Lung (tissue), 12 donors: ENCODE measurements around the gene PCDHGA7. TPM values are rescaled to one million over a fixed set of nuclear protein-coding genes. Genes with fewer than 3 reads are reported as not detected.

Experiments
- ATAC-seq: fragments of 200-7000 bp; cut with Tn5 transposase; one replicate; pipeline ENCODE4 v1.9.1; 2020; ENCODE audit warnings: moderate number of reproducible peaks; ENCODE audit not compliant: insufficient read depth, low FRiP score
- DNase-seq, 3 donors: peaks; one replicate each; pipeline ENCODE4 v3.0.0-alpha.2; 2013 to 2017
- H3K27ac ChIP-seq, 2 donors: one replicate each; pipeline ENCODE4 v1.5.1; 2013; ENCODE audit warnings: mild to moderate bottlenecking in 2 of 2, moderate library complexity in 2 of 2, control low read depth in 1 of 2, inconsistent platforms in 1 of 2, low read depth in 1 of 2, low read length in 1 of 2
- H3K27me3 ChIP-seq, 3 donors: one replicate each; pipeline ENCODE4 v1.5.1; 2013; ENCODE audit warnings: low read length in 2 of 3; ENCODE audit not compliant: control insufficient read depth in 3 of 3, insufficient read depth in 3 of 3
- H3K36me3 ChIP-seq, 4 donors: one replicate each; pipeline ENCODE4 v1.5.1; 2013; ENCODE audit warnings: low read length in 4 of 4, mild to moderate bottlenecking in 1 of 4, moderate library complexity in 1 of 4; ENCODE audit not compliant: control insufficient read depth in 4 of 4, insufficient read depth in 4 of 4
- H3K4me1 ChIP-seq, 5 donors: one replicate each; pipeline ENCODE4 v1.5.1; 2013; ENCODE audit warnings: low read length in 5 of 5, mild to moderate bottlenecking in 2 of 5, moderate library complexity in 1 of 5; ENCODE audit not compliant: control insufficient read depth in 5 of 5, insufficient read depth in 5 of 5
- H3K4me3 ChIP-seq: one replicate; pipeline ENCODE4 v1.5.1; 2013; ENCODE audit warnings: mild to moderate bottlenecking, control low read depth, moderate library complexity
- H3K9ac ChIP-seq, 2 donors: one replicate each; pipeline ENCODE4 v1.5.1; 2013; ENCODE audit warnings: low read length in 2 of 2, control low read depth in 1 of 2; ENCODE audit not compliant: insufficient read depth in 1 of 2
- H3K9me3 ChIP-seq, 4 donors: one replicate each; pipeline ENCODE4 v1.5.1; 2013; ENCODE audit warnings: low read length in 3 of 4, mild to moderate bottlenecking in 1 of 4, moderate library complexity in 1 of 4; ENCODE audit not compliant: control insufficient read depth in 4 of 4, insufficient read depth in 3 of 4
- WGBS, 2 donors: extraction: QIAGEN DNeasy Blood & Tissue Kit; methylation state at CpG; one replicate each; pipeline ENCODE4 v1.1.7; 2013; 5-methylcytosine and 5-hydroxymethylcytosine counted together
- polyA plus RNA-seq, 2 donors: library from polyadenylated mRNA; stranded (reverse); fragments of 200-250 nt; gene quantifications; one replicate each; pipeline ENCODE4 v1.2.1, GENCODE V29; 2013
- total RNA-seq, 2 donors: library from RNA; depleted of rRNA in 1 of 2; stranded (reverse); fragments of >200 nt in 1 of 2; gene quantifications; one replicate each; pipeline ENCODE4 v1.2.1, GENCODE V29; 2014 to 2021
- TF ChIP-seq, protein P1 (sequence below): IDR thresholded peaks from 2 replicates; pipeline ENCODE4 v1.5.1; 2012; ENCODE audit warnings: mild to moderate bottlenecking; ENCODE audit errors: control extremely low read depth, extremely low read depth
- donor health status: control.
- donor health status: control.
- donor health status: Bipolar disorder and iron deficiency.
- donor health status: healthy.
- donor health status: DM: yes; HTN: yes; CAD: no.

The PCDHGA7 gene
- total and polyA plus RNA-seq, 4 donors, result 0.23 to 6.3 (median 1.6) TPM

DNA sequence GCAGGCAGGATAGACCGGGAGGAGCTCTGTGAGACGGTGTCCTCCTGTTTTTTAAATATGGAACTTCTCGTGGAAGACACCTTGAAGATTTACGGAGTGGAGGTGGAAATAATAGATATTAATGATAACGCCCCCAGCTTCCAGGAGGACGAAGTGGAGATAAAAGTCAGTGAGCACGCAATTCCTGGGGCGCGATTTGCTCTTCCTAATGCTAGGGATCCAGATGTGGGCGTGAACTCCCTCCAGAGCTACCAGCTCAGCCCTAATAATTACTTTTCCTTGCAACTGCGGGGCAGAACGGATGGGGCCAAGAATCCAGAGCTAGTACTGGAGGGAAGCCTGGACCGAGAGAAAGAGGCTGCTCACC is 38.9 kb downstream of the PCDHGA7 start:
- TF ChIP-seq, protein P1, sequence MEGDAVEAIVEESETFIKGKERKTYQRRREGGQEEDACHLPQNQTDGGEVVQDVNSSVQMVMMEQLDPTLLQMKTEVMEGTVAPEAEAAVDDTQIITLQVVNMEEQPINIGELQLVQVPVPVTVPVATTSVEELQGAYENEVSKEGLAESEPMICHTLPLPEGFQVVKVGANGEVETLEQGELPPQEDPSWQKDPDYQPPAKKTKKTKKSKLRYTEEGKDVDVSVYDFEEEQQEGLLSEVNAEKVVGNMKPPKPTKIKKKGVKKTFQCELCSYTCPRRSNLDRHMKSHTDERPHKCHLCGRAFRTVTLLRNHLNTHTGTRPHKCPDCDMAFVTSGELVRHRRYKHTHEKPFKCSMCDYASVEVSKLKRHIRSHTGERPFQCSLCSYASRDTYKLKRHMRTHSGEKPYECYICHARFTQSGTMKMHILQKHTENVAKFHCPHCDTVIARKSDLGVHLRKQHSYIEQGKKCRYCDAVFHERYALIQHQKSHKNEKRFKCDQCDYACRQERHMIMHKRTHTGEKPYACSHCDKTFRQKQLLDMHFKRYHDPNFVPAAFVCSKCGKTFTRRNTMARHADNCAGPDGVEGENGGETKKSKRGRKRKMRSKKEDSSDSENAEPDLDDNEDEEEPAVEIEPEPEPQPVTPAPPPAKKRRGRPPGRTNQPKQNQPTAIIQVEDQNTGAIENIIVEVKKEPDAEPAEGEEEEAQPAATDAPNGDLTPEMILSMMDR, result no peak
- Histone ChIP-seq H3K4me1 (peaks cover 0 to 3% (median 0%) of the 10 kb centered on the region in 5 donors), H3K4me3 (no peak overlapping the region), H3K27ac (no peak overlapping the region), H3K9ac (no peak overlapping the region), H3K27me3 (peaks cover 0 to 4% (median 0%) of the 10 kb centered on the region in 3 donors), H3K36me3 (peaks cover 0 to 39% (median under 1%) of the 10 kb centered on the region in 4 donors), H3K9me3 (peaks cover 5 to 53% (median 38%) of the 10 kb centered on the region in 4 donors)
- 8 to 14% methylated on average over 13 of the region's 13 CpGs for WGBS, 2 donors
- DNase-seq (no peak), ATAC-seq (no peak)

- H3K9me3 ChIP-seq, result peaks cover 5 to 59% (median 44%) of the 10 kb centered on the region in 4 donors
- TF ChIP-seq, protein P1, result no peak
- H3K27ac ChIP-seq, result no peak overlapping the region
- H3K27me3 ChIP-seq, result peaks cover 0 to 4% (median 0%) of the 10 kb centered on the region in 3 donors
- 20 to 27% methylated on average over 40 to 42 of the region's 42 CpGs for WGBS, 2 donors
- H3K4me3 ChIP-seq, result no peak overlapping the region
- no peak overlapping the region for H3K9ac ChIP-seq
- ATAC-seq, result no peak
- no peak for DNase-seq
- H3K36me3 ChIP-seq, result peaks cover 0 to 50% (median under 1%) of the 10 kb centered on the region in 4 donors
- peaks cover 0 to 3% (median 0%) of the 10 kb centered on the region in 5 donors for H3K4me1 ChIP-seq
Observed at GRCh38 chr5:141422742-141423291, 40.3 kb downstream of the PCDHGA7 start.

GRCh38 chr5:141427783-141428426 is 45.4 kb downstream of the PCDHGA7 start:
- peaks cover 0 to 5% (median 0%) of the 10 kb centered on the region in 5 donors for H3K4me1 ChIP-seq
- H3K27me3 ChIP-seq, result no peaks in the 10 kb centered on the region
- no peak overlapping the region for H3K4me3 ChIP-seq
- TF ChIP-seq, protein P1, result no peak
- 49 to 53% methylated on average over 53 of the region's 53 CpGs for WGBS, 2 donors
- H3K36me3 ChIP-seq, result peaks cover 0 to 37% (median under 1%) of the 10 kb centered on the region in 4 donors
- H3K27ac ChIP-seq, result no peak overlapping the region
- no peak overlapping the region for H3K9ac ChIP-seq
- ATAC-seq (no peak), DNase-seq (no peak)
- H3K9me3 ChIP-seq, result peaks cover 3 to 56% (median 29%) of the 10 kb centered on the region in 4 donors
